PFSK-1 (cell line): ENCODE measurements around the gene SEMA3E.

ENCODE experiments used
- POLR2AphosphoS5 ChIP-seq: IDR thresholded peaks from 2 replicates; pipeline ENCODE4 v1.6.1; 2012; ENCODE audit warnings: low read depth, mild to moderate bottlenecking, control low read depth, low read length, moderate library complexity
- REST ChIP-seq, 2 experiments: IDR thresholded peaks; 2 replicates each; pipeline versions ENCODE4 v1.6.1 to v1.8.0; 2011 to 2012; ENCODE audit warnings: low read depth in 2 of 2, low read length in 2 of 2, control low read depth in 1 of 2, inconsistent platforms in 1 of 2, mild to moderate bottlenecking in 1 of 2, moderate library complexity in 1 of 2; ENCODE audit not compliant: insufficient read depth in 1 of 2

DNA sequence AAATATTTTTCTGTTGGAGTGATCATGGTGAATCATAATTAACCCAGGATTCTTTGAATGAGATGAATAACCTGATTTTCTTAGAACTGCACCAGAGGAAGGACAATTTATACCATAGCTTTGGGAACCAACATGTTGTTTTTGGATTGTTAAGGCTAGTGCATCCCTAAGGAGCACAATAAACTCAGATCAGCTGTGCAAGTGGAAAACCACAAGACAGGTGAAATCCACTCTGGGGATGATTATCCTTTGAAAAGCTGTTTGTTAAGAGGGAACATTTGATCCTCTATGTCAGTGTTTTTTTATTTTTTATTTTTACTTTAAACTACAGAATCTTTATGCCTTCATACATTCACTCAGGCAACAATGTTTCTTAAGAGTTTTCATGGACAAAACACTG is 254.2 kb downstream of the SEMA3E start:
- TF ChIP-seq REST (IDR thresholded peaks at IDR 0.05; ENCODE audit: insufficient read depth in 1 of 2, low read depth in 2 of 2, low read length in 2 of 2): no peak
- no peak for TF ChIP-seq POLR2AphosphoS5
